Keratinocyte (primary cell): ENCODE results near the gene FRMPD4. TPM values are rescaled to one million over a fixed set of nuclear protein-coding genes. Genes with fewer than 3 reads are reported as not detected.

Source experiments
- DNase-seq: peaks from one replicate; pipeline ENCODE4 v3.0.0-alpha.2; 2011; ENCODE audit warnings: low read depth, missing footprints, low spot score
- FAIRE-seq: peaks from 2 replicates; lab custom pipeline; 2011; peaks lifted over from hg19 to GRCh38; lab: Jason Lieb, UNC
- H2AFZ ChIP-seq: 2 replicates; pipeline ENCODE4 v1.6.0; 2012; ENCODE audit warnings: low read length, control low read depth, inconsistent platforms; ENCODE audit not compliant: control insufficient read depth
- H3K27ac ChIP-seq: 2 replicates; pipeline ENCODE4 v1.5.1; 2011; ENCODE audit warnings: low read length; ENCODE audit not compliant: control insufficient read depth, insufficient read depth
- H3K27me3 ChIP-seq: 3 replicates; pipeline ENCODE4 v1.6.0; 2011; ENCODE audit warnings: low read length; ENCODE audit not compliant: control insufficient read depth, insufficient read depth; ENCODE audit errors: extremely low read depth
- H3K36me3 ChIP-seq, 2 experiments: 2 replicates in 1 of 2; 3 replicates in 1 of 2; pipeline ENCODE4 v1.5.1; 2011; ENCODE audit warnings: low read length in 2 of 2, mild to moderate bottlenecking in 1 of 2; ENCODE audit not compliant: control insufficient read depth in 2 of 2, insufficient read depth in 2 of 2; ENCODE audit errors: extremely low read depth in 1 of 2
- H3K4me1 ChIP-seq: 3 replicates; pipeline ENCODE4 v1.5.1; 2011; ENCODE audit warnings: low read length; ENCODE audit not compliant: control insufficient read depth, insufficient read depth; ENCODE audit errors: extremely low read depth
- H3K4me2 ChIP-seq: 3 replicates; pipeline ENCODE4 v1.6.0; 2011; ENCODE audit warnings: low read depth, low read length; ENCODE audit not compliant: control insufficient read depth, insufficient read depth; ENCODE audit errors: extremely low read depth
- H3K4me3 ChIP-seq, 3 experiments: fragments of 200-600 bp in 1 of 3; sonication (generic) in 1 of 3; 2 replicates in 2 of 3; 3 replicates in 1 of 3; pipeline ENCODE4 v1.5.1; 2011 to 2016; ENCODE audit warnings: low read length in 3 of 3, mild to moderate bottlenecking in 3 of 3, control low read depth in 2 of 3, inconsistent platforms in 1 of 3, low read depth in 1 of 3, mixed read lengths in 1 of 3, mixed run types in 1 of 3, moderate library complexity in 1 of 3; ENCODE audit not compliant: control insufficient read depth in 2 of 3, insufficient read depth in 2 of 3; ENCODE audit errors: extremely low read depth in 1 of 3
- H3K79me2 ChIP-seq: 2 replicates; pipeline ENCODE4 v1.6.0; 2012; ENCODE audit warnings: low read length; ENCODE audit not compliant: control insufficient read depth, insufficient read depth
- H3K9ac ChIP-seq: 3 replicates; pipeline ENCODE4 v1.6.0; 2011; ENCODE audit warnings: low read length; ENCODE audit not compliant: control insufficient read depth, insufficient read depth; ENCODE audit errors: extremely low read depth
- H3K9me1 ChIP-seq: 3 replicates; pipeline ENCODE4 v1.6.0; 2011; ENCODE audit warnings: low read length; ENCODE audit not compliant: control insufficient read depth, insufficient read depth; ENCODE audit errors: extremely low read depth
- H3K9me3 ChIP-seq: 2 replicates; pipeline ENCODE4 v1.5.1; 2012; ENCODE audit warnings: low read depth, low read length; ENCODE audit not compliant: control insufficient read depth
- H4K20me1 ChIP-seq: 3 replicates; pipeline ENCODE4 v1.6.0; 2011; ENCODE audit warnings: low read length; ENCODE audit not compliant: control insufficient read depth, insufficient read depth; ENCODE audit errors: extremely low read depth
- CTCF ChIP-seq, 3 experiments: IDR thresholded peaks in 1 of 3; conservative IDR thresholded peaks in 1 of 3; optimal IDR thresholded peaks in 1 of 3; 2 replicates in 2 of 3; 3 replicates in 1 of 3; pipeline versions ENCODE3 to v1.5.1; 2011; ENCODE audit warnings: low read length in 3 of 3, mild to moderate bottlenecking in 3 of 3, moderate library complexity in 2 of 3, control low read depth in 1 of 3, inconsistent platforms in 1 of 3; ENCODE audit not compliant: insufficient read depth in 2 of 3; ENCODE audit errors: extremely low read depth in 1 of 3
- EZH2 ChIP-seq: IDR thresholded peaks from one replicate; pipeline ENCODE4 v1.6.1; 2012; ENCODE audit warnings: inconsistent platforms, mild to moderate bottlenecking, low read length, moderate library complexity
- dilution Hi-C: fragments of 300-500 bp; cut with MboI; formaldehyde crosslinking; loops from one replicate; pipeline ENCODE4 v1.7.0; 2020; ENCODE audit warnings: low sequenced_read_pairs; ENCODE audit not compliant: extremely low pct_ligation_motif_present
- polyA plus RNA-seq, 5 experiments: library from polyadenylated mRNA; depleted of rRNA in 3 of 5; stranded (reverse) in 3 of 5; stranded (forward) in 1 of 5; unstranded in 1 of 5; fragments of >200 nt; gene quantifications; 1 replicate in 1 of 5; 2 replicates in 3 of 5; 3 replicates in 1 of 5; pipeline versions ENCODE4 v1.2.1 to v1.2.3, GENCODE V29; 2011 to 2012; ENCODE audit warnings: missing spikeins in 2 of 5, low read depth in 1 of 5, low replicate concordance in 1 of 5

Gene FRMPD4
- polyA plus RNA-seq, 1 donor (not counting 4 experiments of a cell fraction or from before 2014, with no cell fraction given): 0.05 TPM

GRCh38 chrX:12234534-12235329 is 96.5 kb downstream of the FRMPD4 start:
- no peak overlapping the region for H3K9ac ChIP-seq
- TF ChIP-seq CTCF (optimal IDR thresholded peaks at IDR 0.05 in 1 of 3, IDR thresholded peaks at IDR 0.05 in 1 of 3, conservative IDR thresholded peaks at IDR 0.05 in 1 of 3; ENCODE audit: extremely low read depth in 1 of 3, insufficient read depth in 2 of 3, low read length in 3 of 3): no peak
- no peak for TF ChIP-seq EZH2
- no peaks in the 10 kb centered on the region for H3K36me3 ChIP-seq
- no peaks in the 10 kb centered on the region for H3K9me3 ChIP-seq
- H2AFZ ChIP-seq: no peak overlapping the region
- no peaks in the 10 kb centered on the region for H3K9me1 ChIP-seq
- H3K4me3 ChIP-seq: no peak overlapping the region
- peaks cover 6% of the 10 kb centered on the region for H3K4me1 ChIP-seq
- DNase-seq (no peak), FAIRE-seq (no peak)
- dilution Hi-C loops: no loop called here
- no peaks in the 10 kb centered on the region for H3K79me2 ChIP-seq
- H3K4me2 ChIP-seq: no peak overlapping the region
- H3K27me3 ChIP-seq: no peaks in the 10 kb centered on the region
- H4K20me1 ChIP-seq: no peaks in the 10 kb centered on the region
- no peak overlapping the region for H3K27ac ChIP-seq

- Histone ChIP-seq H3K4me2 (no peak overlapping the region), H3K36me3 (no peaks in the 10 kb centered on the region), H3K4me3 (no peak overlapping the region), H3K27me3 (no peaks in the 10 kb centered on the region), H2AFZ (no peak overlapping the region), H3K27ac (no peak overlapping the region), H4K20me1 (no peaks in the 10 kb centered on the region), H3K4me1 (peaks cover 6% of the 10 kb centered on the region), H3K9me3 (no peaks in the 10 kb centered on the region), H3K9ac (no peak overlapping the region), H3K79me2 (no peaks in the 10 kb centered on the region), H3K9me1 (no peaks in the 10 kb centered on the region)
- FAIRE-seq: no peak
- DNase-seq: no peak
- TF ChIP-seq EZH2 (no peak), CTCF (optimal IDR thresholded peaks at IDR 0.05 in 1 of 3, IDR thresholded peaks at IDR 0.05 in 1 of 3, conservative IDR thresholded peaks at IDR 0.05 in 1 of 3; ENCODE audit: extremely low read depth in 1 of 3, insufficient read depth in 2 of 3, low read length in 3 of 3) (no peak)
- dilution Hi-C loops: no loop called here
These were observed 97.9 kb downstream of the FRMPD4 start for GRCh38 chrX:12236156-12236555.
